WERI-Rb-1 (cell line): ENCODE measurements around the gene RALA.

Experiments
- DNase-seq: peaks from one replicate; pipeline ENCODE4 v3.0.0-alpha.2; 2020
- H3K27ac ChIP-seq: fragments of 250-450 bp; sonication (Bioruptor Pico); 2 replicates; pipeline ENCODE4 v1.5.1; 2020; ENCODE audit warnings: mild to moderate bottlenecking, moderate library complexity
- H3K27me3 ChIP-seq: fragments of 250-450 bp; sonication (Bioruptor Pico); 2 replicates; pipeline ENCODE4 v1.5.1; 2021; ENCODE audit warnings: mild to moderate bottlenecking, low read depth, moderate library complexity; ENCODE audit not compliant: insufficient read depth, severe bottlenecking
- H3K36me3 ChIP-seq: fragments of 250-450 bp; sonication (Bioruptor Pico); 2 replicates; pipeline ENCODE4 v1.5.1; 2020; ENCODE audit warnings: mild to moderate bottlenecking, moderate library complexity
- H3K4me3 ChIP-seq: 2 replicates; pipeline ENCODE4 v1.5.1; 2011; ENCODE audit warnings: low read depth, mild to moderate bottlenecking, control low read depth, low read length
- H3K9me3 ChIP-seq: fragments of 250-450 bp; sonication (Bioruptor Pico); 2 replicates; pipeline ENCODE4 v1.5.1; 2021; ENCODE audit warnings: mild to moderate bottlenecking, moderate library complexity; ENCODE audit not compliant: severe bottlenecking
- TF ChIP-seq, protein P1 (sequence below): IDR thresholded peaks from 2 replicates; pipeline ENCODE4 v1.5.1; 2011; ENCODE audit warnings: low read depth, mild to moderate bottlenecking, control low read depth, inconsistent platforms, low read length

Gene RALA

DNA sequence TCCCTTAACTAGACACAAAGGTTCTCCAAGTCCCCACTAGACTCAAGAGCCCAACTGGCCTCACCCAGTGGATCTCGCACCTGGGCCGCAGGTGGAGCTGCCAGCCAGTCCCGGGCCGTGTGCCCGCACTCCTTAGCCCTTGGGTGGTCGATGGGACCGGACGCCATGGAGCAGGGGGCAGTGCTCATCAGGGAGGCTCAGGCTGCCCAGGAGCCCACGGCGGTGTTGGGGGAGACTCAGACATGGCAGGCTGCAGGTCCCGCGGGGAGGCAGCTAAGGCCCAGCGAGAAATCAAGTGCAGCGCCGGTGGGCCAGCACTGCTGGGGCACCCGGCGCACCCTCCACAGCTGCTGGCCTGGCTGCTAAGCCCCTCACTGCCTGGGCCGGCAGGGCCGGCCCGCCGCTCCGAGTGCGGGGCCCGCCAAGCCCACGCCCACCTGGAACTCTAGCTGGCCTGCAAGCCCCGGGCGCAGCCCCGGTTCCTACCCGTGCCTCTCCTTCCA is 130.5 kb downstream of the RALA start:
- Histone ChIP-seq H3K27me3 (no peaks in the 10 kb centered on the region), H3K36me3 (no peaks in the 10 kb centered on the region), H3K9me3 (no peaks in the 10 kb centered on the region), H3K27ac (peak overlapping the region; percentile 44), H3K4me3 (no peak overlapping the region)
- no peak for DNase-seq
- TF ChIP-seq, protein P1, sequence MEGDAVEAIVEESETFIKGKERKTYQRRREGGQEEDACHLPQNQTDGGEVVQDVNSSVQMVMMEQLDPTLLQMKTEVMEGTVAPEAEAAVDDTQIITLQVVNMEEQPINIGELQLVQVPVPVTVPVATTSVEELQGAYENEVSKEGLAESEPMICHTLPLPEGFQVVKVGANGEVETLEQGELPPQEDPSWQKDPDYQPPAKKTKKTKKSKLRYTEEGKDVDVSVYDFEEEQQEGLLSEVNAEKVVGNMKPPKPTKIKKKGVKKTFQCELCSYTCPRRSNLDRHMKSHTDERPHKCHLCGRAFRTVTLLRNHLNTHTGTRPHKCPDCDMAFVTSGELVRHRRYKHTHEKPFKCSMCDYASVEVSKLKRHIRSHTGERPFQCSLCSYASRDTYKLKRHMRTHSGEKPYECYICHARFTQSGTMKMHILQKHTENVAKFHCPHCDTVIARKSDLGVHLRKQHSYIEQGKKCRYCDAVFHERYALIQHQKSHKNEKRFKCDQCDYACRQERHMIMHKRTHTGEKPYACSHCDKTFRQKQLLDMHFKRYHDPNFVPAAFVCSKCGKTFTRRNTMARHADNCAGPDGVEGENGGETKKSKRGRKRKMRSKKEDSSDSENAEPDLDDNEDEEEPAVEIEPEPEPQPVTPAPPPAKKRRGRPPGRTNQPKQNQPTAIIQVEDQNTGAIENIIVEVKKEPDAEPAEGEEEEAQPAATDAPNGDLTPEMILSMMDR: no peak

DNA sequence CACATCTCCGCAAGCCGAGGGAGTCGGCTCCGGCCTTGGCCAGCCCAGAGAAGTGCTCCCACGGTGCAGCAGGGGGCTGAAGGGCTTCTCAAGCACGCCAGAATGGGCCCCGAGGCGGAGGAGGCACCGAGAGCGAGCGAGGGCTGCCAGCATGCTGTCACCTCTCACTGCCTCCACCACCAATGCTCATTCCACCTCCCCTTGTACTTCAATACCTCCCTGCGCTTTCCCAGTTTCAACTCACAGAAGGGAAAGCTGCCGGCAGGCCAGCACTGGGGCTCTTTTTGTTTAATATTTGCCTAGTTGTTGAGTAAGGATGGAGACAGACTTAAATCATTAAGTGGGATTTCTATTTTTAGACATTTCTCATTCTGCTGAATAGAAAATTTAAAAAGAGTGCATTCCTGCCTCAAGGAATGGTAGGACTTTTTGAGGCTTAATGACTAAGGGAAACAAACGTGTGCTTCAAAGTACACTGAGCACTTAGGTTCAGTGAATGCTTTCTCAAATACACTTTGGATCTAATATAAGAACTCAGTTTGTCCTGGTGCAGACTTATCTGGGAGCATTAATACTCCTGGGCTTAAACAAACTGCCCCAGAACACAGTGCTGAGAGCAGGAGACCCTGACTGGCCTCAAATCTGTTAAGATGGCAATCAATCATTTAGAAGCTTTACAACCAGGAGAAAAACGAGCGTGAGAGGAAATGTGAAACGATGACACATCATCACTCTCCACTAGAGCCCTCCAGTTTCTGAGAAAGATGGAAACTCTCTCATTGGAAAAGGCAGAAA is 131.2 kb downstream of the RALA start:
- TF ChIP-seq, protein P1: no peak
- peak; percentile 41 for DNase-seq
- Histone ChIP-seq H3K9me3 (no peaks in the 10 kb centered on the region), H3K36me3 (no peaks in the 10 kb centered on the region), H3K27me3 (no peaks in the 10 kb centered on the region), H3K4me3 (no peak overlapping the region; the same call in none of the 2 replicates), H3K27ac (peak overlapping the region; percentile 44)

DNA sequence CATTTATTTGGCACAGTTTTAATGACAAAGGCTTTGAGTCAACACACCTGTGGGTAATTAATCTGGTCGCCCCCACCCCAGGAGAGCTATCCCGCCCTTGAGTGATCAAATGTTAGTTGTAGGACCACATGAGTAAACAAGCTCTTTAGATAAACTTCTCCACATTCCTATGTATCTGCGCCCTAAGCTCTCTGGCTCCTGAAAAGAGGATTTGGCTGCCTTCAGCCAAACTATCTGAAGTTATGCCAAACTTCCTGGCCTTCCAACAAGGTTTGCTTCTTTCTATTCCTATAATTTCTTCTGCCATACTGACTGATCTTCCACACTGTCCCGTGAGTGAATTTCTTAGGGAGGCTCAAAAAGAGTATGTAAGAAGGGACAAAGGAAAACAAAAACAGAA is 134.2 kb downstream of the RALA start:
- TF ChIP-seq, protein P1: no peak
- no peak for DNase-seq
- no peaks in the 10 kb centered on the region for H3K27me3 ChIP-seq
- H3K36me3 ChIP-seq: no peaks in the 10 kb centered on the region
- no peak overlapping the region for H3K4me3 ChIP-seq
- H3K9me3 ChIP-seq: no peaks in the 10 kb centered on the region
- no peak overlapping the region for H3K27ac ChIP-seq
